NT2/D1 (cell line): ENCODE measurements around the gene LIG4.

Experiments
- DNase-seq: peaks from one replicate; pipeline ENCODE4 v3.0.0-alpha.2; 2011; ENCODE audit warnings: low read depth, low spot score
- H3K27me3 ChIP-seq: 2 replicates; pipeline ENCODE4 v1.6.0; 2011; ENCODE audit warnings: mild to moderate bottlenecking; ENCODE audit not compliant: insufficient read length, insufficient read depth
- H3K36me3 ChIP-seq: 2 replicates; pipeline ENCODE4 v1.6.1; 2011; ENCODE audit warnings: mild to moderate bottlenecking, low read length, mixed read lengths; ENCODE audit not compliant: insufficient read depth, insufficient read length
- H3K4me1 ChIP-seq: 2 replicates; pipeline ENCODE4 v1.5.1; 2011; ENCODE audit not compliant: insufficient read depth, insufficient read length
- H3K4me3 ChIP-seq: 2 replicates; pipeline ENCODE4 v1.5.1; 2011; ENCODE audit warnings: low read depth; ENCODE audit not compliant: insufficient read length
- H3K9ac ChIP-seq: 2 replicates; pipeline ENCODE4 v1.6.0; 2011; ENCODE audit warnings: low read depth; ENCODE audit not compliant: insufficient read length
- H3K9me3 ChIP-seq: 2 replicates; pipeline ENCODE4 v1.5.1; 2011; ENCODE audit warnings: mild to moderate bottlenecking, low read length; ENCODE audit not compliant: insufficient read depth
- SUZ12 ChIP-seq: IDR thresholded peaks from 2 replicates; pipeline ENCODE4 v1.6.1; 2011; ENCODE audit not compliant: insufficient read length, insufficient read depth; ENCODE audit errors: extremely low read depth
- YY1 ChIP-seq: IDR thresholded peaks from 2 replicates; pipeline ENCODE4 v1.6.1; 2011; ENCODE audit not compliant: insufficient read length, insufficient read depth
- ZNF274 ChIP-seq: IDR thresholded peaks from 2 replicates; pipeline ENCODE4 v1.6.1; 2011; ENCODE audit warnings: mild to moderate bottlenecking, low read depth, low read length

The LIG4 gene

GRCh38 chr13:108213946-108214345 lies 1.4 kb downstream of the LIG4 start:
- no peak overlapping the region for H3K9ac ChIP-seq

GRCh38 chr13:108212886-108213285 lies 2.5 kb downstream of the LIG4 start:
- no peaks in the 10 kb centered on the region for H3K9me3 ChIP-seq
- no peak overlapping the region for H3K9ac ChIP-seq
- no peak overlapping the region for H3K4me3 ChIP-seq
- H3K27me3 ChIP-seq = no peaks in the 10 kb centered on the region
- no peaks in the 10 kb centered on the region for H3K4me1 ChIP-seq
- peaks cover 6% of the 10 kb centered on the region for H3K36me3 ChIP-seq
- TF ChIP-seq ZNF274 (no peak), YY1 (no peak), SUZ12 (no peak)
- no peak for DNase-seq

More at GRCh38 chr13:108213946-108214345, 1.4 kb downstream of the LIG4 start:
- Histone ChIP-seq H3K4me3 (peak overlapping the region; percentile 51), H3K4me1 (no peaks in the 10 kb centered on the region), H3K27me3 (no peaks in the 10 kb centered on the region), H3K36me3 (peaks cover 6% of the 10 kb centered on the region), H3K9me3 (no peaks in the 10 kb centered on the region)
- DNase-seq = no peak
- TF ChIP-seq SUZ12 = no peak
- no peak for TF ChIP-seq YY1
- no peak for TF ChIP-seq ZNF274

GRCh38 chr13:108210551-108210950 lies 4.8 kb downstream of the LIG4 start:
- DNase-seq = no peak
- no peak overlapping the region for H3K4me3 ChIP-seq
- H3K4me1 ChIP-seq = no peaks in the 10 kb centered on the region
- H3K36me3 ChIP-seq = peaks cover 6% of the 10 kb centered on the region
- H3K9me3 ChIP-seq = no peaks in the 10 kb centered on the region
- H3K9ac ChIP-seq = no peak overlapping the region
- TF ChIP-seq ZNF274 (no peak), YY1 (no peak), SUZ12 (no peak)
- no peaks in the 10 kb centered on the region for H3K27me3 ChIP-seq

GRCh38 chr13:108200781-108201398 lies 14.4 kb downstream of the LIG4 start:
- Histone ChIP-seq H3K27me3 (no peaks in the 10 kb centered on the region), H3K9ac (no peak overlapping the region), H3K36me3 (no peaks in the 10 kb centered on the region), H3K9me3 (peaks cover under 1% of the 10 kb centered on the region; the same call in 1 of the 2 replicates), H3K4me1 (no peaks in the 10 kb centered on the region), H3K4me3 (no peak overlapping the region)
- no peak for DNase-seq
- no peak for TF ChIP-seq ZNF274
- no peak for TF ChIP-seq SUZ12
- TF ChIP-seq YY1 = no peak

GRCh38 chr13:108195861-108196260 lies 19.5 kb downstream of the LIG4 start:
- TF ChIP-seq YY1 = no peak
- no peak for TF ChIP-seq SUZ12
- no peak for TF ChIP-seq ZNF274
- Histone ChIP-seq H3K36me3 (no peaks in the 10 kb centered on the region), H3K4me3 (no peak overlapping the region), H3K4me1 (no peaks in the 10 kb centered on the region), H3K9ac (no peak overlapping the region), H3K27me3 (no peaks in the 10 kb centered on the region), H3K9me3 (peaks cover 15% of the 10 kb centered on the region; the same call in 1 of the 2 replicates)
- no peak for DNase-seq

- DNase-seq = no peak
- no peaks in the 10 kb centered on the region for H3K27me3 ChIP-seq
- no peaks in the 10 kb centered on the region for H3K36me3 ChIP-seq
- no peak for TF ChIP-seq YY1
- TF ChIP-seq SUZ12 = no peak
- H3K9ac ChIP-seq = no peak overlapping the region
- H3K4me1 ChIP-seq = no peaks in the 10 kb centered on the region
- peaks cover 15% of the 10 kb centered on the region; the same call in 1 of the 2 replicates for H3K9me3 ChIP-seq
- H3K4me3 ChIP-seq = no peak overlapping the region
These were observed 20.2 kb downstream of the LIG4 start for GRCh38 chr13:108195146-108195545.

GRCh38 chr13:108194435-108194936 lies 20.9 kb downstream of the LIG4 start:
- Histone ChIP-seq H3K36me3 (no peaks in the 10 kb centered on the region), H3K9ac (no peak overlapping the region), H3K27me3 (no peaks in the 10 kb centered on the region), H3K9me3 (peaks cover 15% of the 10 kb centered on the region; the same call in 1 of the 2 replicates), H3K4me3 (no peak overlapping the region), H3K4me1 (no peaks in the 10 kb centered on the region)
- no peak for DNase-seq
- TF ChIP-seq YY1 (no peak), SUZ12 (no peak), ZNF274 (no peak)
